ENCODE results near the gene FER. TPM values are rescaled to one million over a fixed set of nuclear protein-coding genes. Genes with fewer than 3 reads are reported as not detected.

The FER gene
- total RNA-seq, 4 donors from 2014 or later, result 16.1 to 25.7 (median 19.1) TPM

- DNase-seq (ENCODE audit: low spot score in 2 of 2), result no peak
- intact Hi-C loops (cut with DNase I; ENCODE audit: low total_unique reads), result no loop called here
- H3K4me3 ChIP-seq (ENCODE audit: low read depth, poor library complexity, severe bottlenecking), result no peak overlapping the region
- TF ChIP-seq, protein P1, sequence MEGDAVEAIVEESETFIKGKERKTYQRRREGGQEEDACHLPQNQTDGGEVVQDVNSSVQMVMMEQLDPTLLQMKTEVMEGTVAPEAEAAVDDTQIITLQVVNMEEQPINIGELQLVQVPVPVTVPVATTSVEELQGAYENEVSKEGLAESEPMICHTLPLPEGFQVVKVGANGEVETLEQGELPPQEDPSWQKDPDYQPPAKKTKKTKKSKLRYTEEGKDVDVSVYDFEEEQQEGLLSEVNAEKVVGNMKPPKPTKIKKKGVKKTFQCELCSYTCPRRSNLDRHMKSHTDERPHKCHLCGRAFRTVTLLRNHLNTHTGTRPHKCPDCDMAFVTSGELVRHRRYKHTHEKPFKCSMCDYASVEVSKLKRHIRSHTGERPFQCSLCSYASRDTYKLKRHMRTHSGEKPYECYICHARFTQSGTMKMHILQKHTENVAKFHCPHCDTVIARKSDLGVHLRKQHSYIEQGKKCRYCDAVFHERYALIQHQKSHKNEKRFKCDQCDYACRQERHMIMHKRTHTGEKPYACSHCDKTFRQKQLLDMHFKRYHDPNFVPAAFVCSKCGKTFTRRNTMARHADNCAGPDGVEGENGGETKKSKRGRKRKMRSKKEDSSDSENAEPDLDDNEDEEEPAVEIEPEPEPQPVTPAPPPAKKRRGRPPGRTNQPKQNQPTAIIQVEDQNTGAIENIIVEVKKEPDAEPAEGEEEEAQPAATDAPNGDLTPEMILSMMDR (IDR thresholded peaks at IDR 0.05), result no peak
- no peak for TF ChIP-seq POLR2A (IDR thresholded peaks at IDR 0.05)
- WGBS, 2 donors, result 73 to 79% methylated on average over 4 of the region's 4 CpGs
Measured at GRCh38 chr5:109102096-109102690, 354.5 kb downstream of the FER start.

DNA sequence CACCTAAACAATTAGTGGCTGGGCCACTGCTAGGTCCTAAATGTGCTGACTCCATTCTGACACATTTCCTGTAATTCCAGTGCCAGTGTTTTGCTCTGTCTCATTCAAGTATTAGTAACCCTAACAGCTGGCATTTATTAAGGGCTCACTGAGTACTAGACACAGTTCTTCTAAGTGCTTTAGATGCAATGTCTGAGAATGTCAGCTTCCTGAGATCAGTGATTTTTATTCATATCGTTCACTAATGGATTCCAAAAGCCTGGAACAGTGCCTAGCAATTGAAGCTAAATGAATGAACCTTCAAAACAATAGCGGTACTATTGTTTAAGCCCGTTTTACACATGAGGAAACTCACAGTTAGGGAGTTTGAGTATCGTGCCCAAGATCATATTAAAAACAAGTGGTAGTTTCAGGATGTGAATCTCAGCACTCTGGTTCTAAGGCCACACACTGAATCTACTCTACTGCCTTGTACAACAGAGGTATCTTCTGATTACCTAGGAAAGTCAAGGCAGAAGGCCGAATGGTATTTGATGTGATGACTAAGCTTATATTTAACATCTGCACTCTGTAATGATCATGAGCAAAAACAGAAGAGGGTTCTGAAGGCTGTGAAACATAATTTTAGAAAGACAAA is 358.1 kb downstream of the FER start:
- DNase-seq (ENCODE audit: low spot score in 2 of 2), result peak in 1 of 2 donors; percentile 18
- 37 to 49% methylated on average over 5 of the region's 5 CpGs for WGBS, 2 donors
- TF ChIP-seq, protein P1 (IDR thresholded peaks at IDR 0.05), result no peak
- TF ChIP-seq POLR2A (IDR thresholded peaks at IDR 0.05), result no peak
- no peak overlapping the region for H3K4me3 ChIP-seq (ENCODE audit: low read depth, poor library complexity, severe bottlenecking)
- intact Hi-C loops (cut with DNase I; ENCODE audit: low total_unique reads), result no loop called here

- intact Hi-C loops (cut with DNase I; ENCODE audit: low total_unique reads), result no loop called here
- no peak overlapping the region for H3K4me3 ChIP-seq (ENCODE audit: low read depth, poor library complexity, severe bottlenecking)
- DNase-seq (ENCODE audit: low spot score in 2 of 2), result no peak
- TF ChIP-seq, protein P1 (IDR thresholded peaks at IDR 0.05), result no peak
- TF ChIP-seq POLR2A (IDR thresholded peaks at IDR 0.05), result no peak
- 96 to 97% methylated on average over 2 of the region's 2 CpGs for WGBS, 2 donors
Measured at GRCh38 chr5:109111680-109112079, 364.0 kb downstream of the FER start.

GRCh38 chr5:109113608-109114007 is 365.9 kb downstream of the FER start:
- no peak overlapping the region for H3K4me3 ChIP-seq (ENCODE audit: low read depth, poor library complexity, severe bottlenecking)
- intact Hi-C loops (cut with DNase I; ENCODE audit: low total_unique reads), result no loop called here
- TF ChIP-seq POLR2A (IDR thresholded peaks at IDR 0.05), result no peak
- TF ChIP-seq, protein P1 (IDR thresholded peaks at IDR 0.05), result no peak
- WGBS, 2 donors, result 95 to 97% methylated on average over 3 of the region's 3 CpGs
- no peak for DNase-seq (ENCODE audit: low spot score in 2 of 2)

DNA sequence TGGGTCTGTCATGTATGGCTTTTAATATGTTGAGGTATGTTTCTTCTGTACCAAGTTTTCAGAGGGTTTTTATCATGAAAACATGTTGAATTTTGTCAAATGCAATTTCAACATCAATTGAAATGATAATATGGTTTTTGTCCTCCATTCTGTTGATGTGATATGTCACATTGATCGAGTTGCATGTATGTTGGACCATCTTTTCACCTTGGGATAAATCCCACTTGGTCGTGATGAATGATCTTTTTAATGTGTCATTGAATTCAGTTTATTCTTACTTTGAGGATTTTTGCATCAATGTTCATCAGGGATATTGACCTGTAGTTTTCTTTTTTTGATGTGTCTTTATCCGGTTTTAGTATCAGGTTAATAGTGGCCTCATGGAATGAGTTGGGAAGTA is 373.5 kb downstream of the FER start:
- WGBS, 2 donors, result 97 to 98% methylated on average over 3 of the region's 3 CpGs
- TF ChIP-seq, protein P1 (IDR thresholded peaks at IDR 0.05), result no peak
- TF ChIP-seq POLR2A (IDR thresholded peaks at IDR 0.05), result no peak
- no peak for DNase-seq (ENCODE audit: low spot score in 2 of 2)
- intact Hi-C loops (cut with DNase I; ENCODE audit: low total_unique reads), result no loop called here
- no peak overlapping the region for H3K4me3 ChIP-seq (ENCODE audit: low read depth, poor library complexity, severe bottlenecking)
